ENCODE data around the gene TYW1.
"Not testable (repeated sequence)": the region's sequence is repeated elsewhere in the genome, so short reads cannot be mapped to it uniquely, and the experiment has no call there.

The TYW1 gene

GRCh38 chr7:67257779-67258178 is 261.1 kb downstream of the TYW1 start:
- DNase-seq (ENCODE audit: low read depth): not testable (repeated sequence)

GRCh38 chr7:67259363-67259762 is 262.7 kb downstream of the TYW1 start:
- DNase-seq (ENCODE audit: low read depth): not testable (repeated sequence)

GRCh38 chr7:67260166-67260586 is 263.5 kb downstream of the TYW1 start:
- DNase-seq (ENCODE audit: low read depth): not testable (repeated sequence)

- DNase-seq (ENCODE audit: low read depth): not testable (repeated sequence)
Measured at GRCh38 chr7:67264000-67264399, 267.4 kb downstream of the TYW1 start.

GRCh38 chr7:67266070-67266469 is 269.4 kb downstream of the TYW1 start:
- DNase-seq (ENCODE audit: low read depth): not testable (repeated sequence)

GRCh38 chr7:67267914-67268313 is 271.3 kb downstream of the TYW1 start:
- DNase-seq (ENCODE audit: low read depth): no peak

- not testable (repeated sequence) for DNase-seq (ENCODE audit: low read depth)
Measured at GRCh38 chr7:67269916-67270315, 273.3 kb downstream of the TYW1 start.

All from activated T-cell treated with anti-CD3 and anti-CD28 coated beads for 24 hours (primary cell).